ENCODE measurements around the gene LAIR1.

LAIR1 gene

GRCh38 chr19:54364775-54365257 is at the start of gene LAIR1:
Gene LAIR1, minus strand, starts transcription at chr19:54364931. Its CDS starts 127 bp downstream, at chr19:54364804.
- intact Hi-C loops (cut with micrococcal nuclease), result loop anchor here (2.0 kb wide), 1 partner anchor 24 kb away; no protein-coding TSS in a partner anchor
- H3K4me1 Mint-ChIP-seq (ENCODE audit: low read depth), result peaks cover 61% of the 10 kb centered on the region
- H3K27ac Mint-ChIP-seq, result peak within 1 kb of the TSS; percentile 97
- H3K27me3 Mint-ChIP-seq, result peaks cover 6% of the 10 kb centered on the region
- peaks cover 47% of the 10 kb centered on the region for H3K36me3 Mint-ChIP-seq (ENCODE audit: low read depth)
- H3K4me3 Mint-ChIP-seq, result peak within 1 kb of the TSS; percentile 96
- H3K9me3 Mint-ChIP-seq, result no peaks in the 10 kb centered on the region

- Mint-ChIP-seq H3K9me3 (peaks cover 15% of the 10 kb centered on the region), H3K27ac (no peak overlapping the region), H3K27me3 (peaks cover 87% of the 10 kb centered on the region), H3K36me3 (ENCODE audit: low read depth) (no peaks in the 10 kb centered on the region), H3K4me3 (no peak overlapping the region), H3K4me1 (ENCODE audit: low read depth) (peaks cover 18% of the 10 kb centered on the region)
- intact Hi-C loops (cut with micrococcal nuclease), result no loop called here
Observed at GRCh38 chr19:54414156-54414555, 49.4 kb upstream of the LAIR1 start.

GRCh38 chr19:54412877-54413276 is 48.1 kb upstream of the LAIR1 start:
- Mint-ChIP-seq H3K4me3 (no peak overlapping the region), H3K9me3 (peaks cover 23% of the 10 kb centered on the region), H3K4me1 (ENCODE audit: low read depth) (peaks cover 11% of the 10 kb centered on the region), H3K27ac (no peak overlapping the region), H3K36me3 (ENCODE audit: low read depth) (no peaks in the 10 kb centered on the region), H3K27me3 (peaks cover 81% of the 10 kb centered on the region)
- intact Hi-C loops (cut with micrococcal nuclease), result no loop called here

GRCh38 chr19:54411033-54411432 is 46.3 kb upstream of the LAIR1 start:
- Mint-ChIP-seq H3K27me3 (peaks cover 71% of the 10 kb centered on the region), H3K9me3 (peaks cover 24% of the 10 kb centered on the region), H3K4me3 (no peak overlapping the region), H3K4me1 (ENCODE audit: low read depth) (no peaks in the 10 kb centered on the region), H3K27ac (no peak overlapping the region), H3K36me3 (ENCODE audit: low read depth) (no peaks in the 10 kb centered on the region)
- intact Hi-C loops (cut with micrococcal nuclease), result no loop called here

- Mint-ChIP-seq H3K27ac (no peak overlapping the region), H3K36me3 (ENCODE audit: low read depth) (no peaks in the 10 kb centered on the region), H3K9me3 (peaks cover 14% of the 10 kb centered on the region), H3K4me3 (no peak overlapping the region), H3K27me3 (peaks cover 67% of the 10 kb centered on the region), H3K4me1 (ENCODE audit: low read depth) (no peaks in the 10 kb centered on the region)
- intact Hi-C loops (cut with micrococcal nuclease), result no loop called here
Observed at GRCh38 chr19:54408456-54409026, 43.8 kb upstream of the LAIR1 start.

- Mint-ChIP-seq H3K4me1 (ENCODE audit: low read depth) (no peaks in the 10 kb centered on the region), H3K27me3 (peaks cover 62% of the 10 kb centered on the region), H3K9me3 (peaks cover 9% of the 10 kb centered on the region), H3K36me3 (ENCODE audit: low read depth) (no peaks in the 10 kb centered on the region), H3K4me3 (no peak overlapping the region), H3K27ac (no peak overlapping the region)
- intact Hi-C loops (cut with micrococcal nuclease), result no loop called here
Observed at GRCh38 chr19:54407780-54408179, 43.0 kb upstream of the LAIR1 start.

- peaks cover 47% of the 10 kb centered on the region for H3K27me3 Mint-ChIP-seq
- peaks cover 9% of the 10 kb centered on the region for H3K9me3 Mint-ChIP-seq
- no peaks in the 10 kb centered on the region for H3K4me1 Mint-ChIP-seq (ENCODE audit: low read depth)
- H3K36me3 Mint-ChIP-seq (ENCODE audit: low read depth), result no peaks in the 10 kb centered on the region
- intact Hi-C loops (cut with micrococcal nuclease), result no loop called here
- H3K4me3 Mint-ChIP-seq, result no peak overlapping the region
- no peak overlapping the region for H3K27ac Mint-ChIP-seq
Observed at GRCh38 chr19:54405628-54406027, 40.9 kb upstream of the LAIR1 start.

- peaks cover 3% of the 10 kb centered on the region for H3K9me3 Mint-ChIP-seq
- H3K4me1 Mint-ChIP-seq (ENCODE audit: low read depth), result no peaks in the 10 kb centered on the region
- intact Hi-C loops (cut with micrococcal nuclease), result no loop called here
- H3K27ac Mint-ChIP-seq, result no peak overlapping the region
- no peak overlapping the region for H3K4me3 Mint-ChIP-seq
- no peaks in the 10 kb centered on the region for H3K36me3 Mint-ChIP-seq (ENCODE audit: low read depth)
- peaks cover 39% of the 10 kb centered on the region for H3K27me3 Mint-ChIP-seq
Observed at GRCh38 chr19:54403054-54403453, 38.3 kb upstream of the LAIR1 start.

- no peak overlapping the region for H3K4me3 Mint-ChIP-seq
- H3K4me1 Mint-ChIP-seq (ENCODE audit: low read depth), result no peaks in the 10 kb centered on the region
- intact Hi-C loops (cut with micrococcal nuclease), result no loop called here
- H3K36me3 Mint-ChIP-seq (ENCODE audit: low read depth), result no peaks in the 10 kb centered on the region
- no peaks in the 10 kb centered on the region for H3K9me3 Mint-ChIP-seq
- H3K27ac Mint-ChIP-seq, result no peak overlapping the region
- H3K27me3 Mint-ChIP-seq, result peaks cover 35% of the 10 kb centered on the region
Observed at GRCh38 chr19:54400913-54401312, 36.2 kb upstream of the LAIR1 start.

GRCh38 chr19:54399189-54399588 is 34.5 kb upstream of the LAIR1 start:
- Mint-ChIP-seq H3K9me3 (no peaks in the 10 kb centered on the region), H3K4me1 (ENCODE audit: low read depth) (peaks cover 4% of the 10 kb centered on the region), H3K27ac (no peak overlapping the region), H3K4me3 (no peak overlapping the region), H3K27me3 (peaks cover 21% of the 10 kb centered on the region), H3K36me3 (ENCODE audit: low read depth) (no peaks in the 10 kb centered on the region)
- intact Hi-C loops (cut with micrococcal nuclease), result no loop called here

- H3K27ac Mint-ChIP-seq, result no peak overlapping the region
- H3K9me3 Mint-ChIP-seq, result no peaks in the 10 kb centered on the region
- peaks cover 20% of the 10 kb centered on the region for H3K4me1 Mint-ChIP-seq (ENCODE audit: low read depth)
- H3K27me3 Mint-ChIP-seq, result peaks cover 21% of the 10 kb centered on the region
- intact Hi-C loops (cut with micrococcal nuclease), result no loop called here
- H3K4me3 Mint-ChIP-seq, result no peak overlapping the region
- no peaks in the 10 kb centered on the region for H3K36me3 Mint-ChIP-seq (ENCODE audit: low read depth)
Observed at GRCh38 chr19:54395685-54396084, 31.0 kb upstream of the LAIR1 start.

GRCh38 chr19:54393381-54393780 is 28.6 kb upstream of the LAIR1 start:
- H3K4me1 Mint-ChIP-seq (ENCODE audit: low read depth), result peaks cover 41% of the 10 kb centered on the region
- peaks cover 12% of the 10 kb centered on the region for H3K27me3 Mint-ChIP-seq
- no peaks in the 10 kb centered on the region for H3K9me3 Mint-ChIP-seq
- peaks cover 4% of the 10 kb centered on the region for H3K36me3 Mint-ChIP-seq (ENCODE audit: low read depth)
- intact Hi-C loops (cut with micrococcal nuclease), result loop anchor here (5.0 kb wide), 1 partner anchor 41 kb away; no protein-coding TSS in a partner anchor
- H3K4me3 Mint-ChIP-seq, result no peak overlapping the region
- no peak overlapping the region for H3K27ac Mint-ChIP-seq

GRCh38 chr19:54392105-54392504 is 27.4 kb upstream of the LAIR1 start:
- no peak overlapping the region for H3K27ac Mint-ChIP-seq

GRCh38 chr19:54391589-54392061 is 26.9 kb upstream of the LAIR1 start:
- Mint-ChIP-seq H3K36me3 (ENCODE audit: low read depth) (peaks cover 11% of the 10 kb centered on the region), H3K27ac (peak overlapping the region; percentile 92), H3K4me3 (no peak overlapping the region), H3K4me1 (ENCODE audit: low read depth) (peaks cover 56% of the 10 kb centered on the region), H3K27me3 (peaks cover 11% of the 10 kb centered on the region), H3K9me3 (no peaks in the 10 kb centered on the region)
- intact Hi-C loops (cut with micrococcal nuclease), result loop anchor here (1.0 to 5.0 kb wide), 2 partner anchors 39 to 66 kb away; no protein-coding TSS in a partner anchor

More at GRCh38 chr19:54392105-54392504, 27.4 kb upstream of the LAIR1 start:
- Mint-ChIP-seq H3K36me3 (ENCODE audit: low read depth) (peaks cover 11% of the 10 kb centered on the region), H3K4me3 (no peak overlapping the region), H3K9me3 (no peaks in the 10 kb centered on the region), H3K4me1 (ENCODE audit: low read depth) (peaks cover 51% of the 10 kb centered on the region), H3K27me3 (peaks cover 11% of the 10 kb centered on the region)
- intact Hi-C loops (cut with micrococcal nuclease), result loop anchor here (5.0 kb wide), 1 partner anchor 40 kb away; no protein-coding TSS in a partner anchor

All from dendritic cell treated with granulocyte-macrophage colony-stimulating factor and Interleukin-4, amounts not matched to agents 40 ng/mL and 50 ng/mL, for 4 days (primary cell).